Measurements from ENCODE around the gene USP54.
"Not testable (repeated sequence)": the region's sequence is repeated elsewhere in the genome, so short reads cannot be mapped to it uniquely, and the experiment has no call there.

USP54 gene

GRCh38 chr10:73577788-73578187, 13.4 kb downstream of the USP54 start:
- Histone ChIP-seq H3K79me2 (ENCODE audit: control insufficient read depth, low read length) (no peaks in the 10 kb centered on the region), H3K9me3 (ENCODE audit: control insufficient read depth, insufficient read depth, low read length) (no peaks in the 10 kb centered on the region)

DNA sequence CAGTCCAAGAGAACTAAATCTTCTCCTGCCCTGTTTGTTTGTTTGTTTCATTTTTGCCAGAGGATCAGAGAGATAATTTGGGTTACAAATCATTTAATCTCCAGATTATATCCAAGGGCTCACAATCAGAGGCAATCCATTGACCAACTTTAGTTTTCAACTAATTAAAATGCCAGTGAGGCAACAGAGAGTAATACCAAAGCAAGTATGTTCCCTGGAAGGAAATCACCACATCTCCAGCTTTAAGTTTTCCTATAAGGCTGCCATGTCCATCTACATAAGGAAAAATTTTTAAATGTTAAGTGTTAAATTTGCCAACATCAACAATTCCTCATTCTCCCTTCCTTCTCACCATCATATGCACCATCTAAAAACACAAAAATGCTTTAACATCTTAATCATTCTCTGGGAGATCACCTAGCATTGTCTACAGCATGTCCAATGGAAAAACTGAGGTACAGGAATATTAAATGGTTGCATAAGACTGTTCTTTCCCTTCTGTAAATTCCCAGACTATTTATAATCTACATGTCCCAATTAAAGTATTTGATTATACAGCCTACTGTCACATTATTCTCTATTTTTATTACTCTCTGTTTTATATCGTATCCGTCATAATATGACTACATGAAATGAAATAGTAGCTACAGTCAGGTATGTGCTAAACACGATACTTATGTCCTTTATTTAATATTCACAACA, 14.1 kb downstream of the USP54 start:
- Histone ChIP-seq H4K20me1 (ENCODE audit: control insufficient read depth, insufficient read depth, low read depth, low read length) (no peaks in the 10 kb centered on the region), H3K4me1 (ENCODE audit: control insufficient read depth, low read length) (no peaks in the 10 kb centered on the region), H3K9me2 (replicated peaks; ENCODE audit: control insufficient read depth, low read length) (no peaks in the 10 kb centered on the region), H3K36me3 (ENCODE audit: control insufficient read depth, low read length) (no peaks in the 10 kb centered on the region), H3F3A (ENCODE audit: control insufficient read depth, insufficient read depth) (no peaks in the 10 kb centered on the region), H3K4me2 (ENCODE audit: low read length) (no peak overlapping the region), H3K9me3 (ENCODE audit: control insufficient read depth, insufficient read depth, low read length) (no peaks in the 10 kb centered on the region), H3K27me3 (ENCODE audit: control insufficient read depth, low read length) (no peaks in the 10 kb centered on the region), H3K79me2 (ENCODE audit: control insufficient read depth, low read length) (no peaks in the 10 kb centered on the region), H3K27ac (ENCODE audit: low read depth, low read length) (no peak overlapping the region), H3K4me3 (ENCODE audit: low read length) (no peak overlapping the region)
- TF ChIP-seq EZH2phosphoT487 (IDR thresholded peaks at IDR 0.05; ENCODE audit: borderline replicate concordance, low read length) (no peak), CTCF (IDR thresholded peaks at IDR 0.05; ENCODE audit: low read depth, low read length, poor library complexity, severe bottlenecking) (no peak)

More at GRCh38 chr10:73577788-73578187, 13.4 kb downstream of the USP54 start:
- no peak overlapping the region for H3K27ac ChIP-seq (ENCODE audit: low read depth, low read length)
- no peaks in the 10 kb centered on the region for H3K27me3 ChIP-seq (ENCODE audit: control insufficient read depth, low read length)
- H3K9me2 ChIP-seq (replicated peaks; ENCODE audit: control insufficient read depth, low read length): no peaks in the 10 kb centered on the region
- H3K4me1 ChIP-seq (ENCODE audit: control insufficient read depth, low read length): no peaks in the 10 kb centered on the region
- no peak for TF ChIP-seq CTCF (IDR thresholded peaks at IDR 0.05; ENCODE audit: low read depth, low read length, poor library complexity, severe bottlenecking)
- TF ChIP-seq EZH2phosphoT487 (IDR thresholded peaks at IDR 0.05; ENCODE audit: borderline replicate concordance, low read length): no peak
- no peaks in the 10 kb centered on the region for H3F3A ChIP-seq (ENCODE audit: control insufficient read depth, insufficient read depth)
- no peaks in the 10 kb centered on the region for H4K20me1 ChIP-seq (ENCODE audit: control insufficient read depth, insufficient read depth, low read depth, low read length)
- H3K4me2 ChIP-seq (ENCODE audit: low read length): no peak overlapping the region
- H3K36me3 ChIP-seq (ENCODE audit: control insufficient read depth, low read length): no peaks in the 10 kb centered on the region
- H3K4me3 ChIP-seq (ENCODE audit: low read length): no peak overlapping the region

GRCh38 chr10:73576178-73576889, 14.8 kb downstream of the USP54 start:
- Histone ChIP-seq H3F3A (ENCODE audit: control insufficient read depth, insufficient read depth) (no peaks in the 10 kb centered on the region), H3K36me3 (ENCODE audit: control insufficient read depth, low read length) (no peaks in the 10 kb centered on the region), H3K27ac (ENCODE audit: low read depth, low read length) (no peak overlapping the region), H3K27me3 (ENCODE audit: control insufficient read depth, low read length) (no peaks in the 10 kb centered on the region), H4K20me1 (ENCODE audit: control insufficient read depth, insufficient read depth, low read depth, low read length) (no peaks in the 10 kb centered on the region), H3K4me3 (ENCODE audit: low read length) (no peak overlapping the region), H3K9me2 (replicated peaks; ENCODE audit: control insufficient read depth, low read length) (no peaks in the 10 kb centered on the region), H3K79me2 (ENCODE audit: control insufficient read depth, low read length) (no peaks in the 10 kb centered on the region), H3K4me2 (ENCODE audit: low read length) (no peak overlapping the region), H3K9me3 (ENCODE audit: control insufficient read depth, insufficient read depth, low read length) (no peaks in the 10 kb centered on the region), H3K4me1 (ENCODE audit: control insufficient read depth, low read length) (no peaks in the 10 kb centered on the region)
- TF ChIP-seq CTCF (IDR thresholded peaks at IDR 0.05; ENCODE audit: low read depth, low read length, poor library complexity, severe bottlenecking): no peak
- no peak for TF ChIP-seq EZH2phosphoT487 (IDR thresholded peaks at IDR 0.05; ENCODE audit: borderline replicate concordance, low read length)

DNA sequence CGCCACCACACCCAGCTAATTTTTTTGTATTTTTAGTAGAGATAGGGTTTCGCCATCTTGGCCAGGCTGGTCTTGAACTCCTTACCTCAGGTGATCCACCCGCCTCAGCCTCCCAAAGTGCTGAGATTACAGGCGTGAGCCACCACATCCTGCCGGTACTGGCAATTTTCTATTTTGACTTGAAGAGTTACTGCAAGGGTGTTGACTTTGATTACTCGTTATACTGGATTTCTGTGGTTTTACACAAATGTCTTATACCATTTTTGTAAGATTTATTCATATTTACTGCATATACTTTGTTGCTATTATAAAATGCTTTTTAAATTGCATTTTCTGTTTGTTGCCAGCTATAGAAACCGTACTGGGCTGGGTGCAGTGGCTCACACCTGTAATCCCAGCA, 24.1 kb downstream of the USP54 start:
- not testable (repeated sequence) for H3K9me2 ChIP-seq (replicated peaks; ENCODE audit: control insufficient read depth, low read length); H4K20me1 ChIP-seq (ENCODE audit: control insufficient read depth, insufficient read depth, low read depth, low read length); H3K36me3 ChIP-seq (ENCODE audit: control insufficient read depth, low read length); H3K4me3 ChIP-seq (ENCODE audit: low read length); H3K9me3 ChIP-seq (ENCODE audit: control insufficient read depth, insufficient read depth, low read length); H3K79me2 ChIP-seq (ENCODE audit: control insufficient read depth, low read length); H3K4me2 ChIP-seq (ENCODE audit: low read length); H3K4me1 ChIP-seq (ENCODE audit: control insufficient read depth, low read length); H3K27me3 ChIP-seq (ENCODE audit: control insufficient read depth, low read length); H3F3A ChIP-seq (ENCODE audit: control insufficient read depth, insufficient read depth); H3K27ac ChIP-seq (ENCODE audit: low read depth, low read length)

Data from DOHH2 (cell line).